Caki2 (cell line): ENCODE results near the gene ZNF329. TPM values are rescaled to one million over a fixed set of nuclear protein-coding genes. Genes with fewer than 3 reads are reported as not detected.

Experiments
- DNase-seq: peaks from one replicate; pipeline ENCODE4 v3.0.0-alpha.2; 2015; ENCODE audit warnings: low read depth
- in situ Hi-C: cut with HindIII; loops from 2 replicates; pipeline ENCODE4 v1.10.0; 2016; ENCODE audit warnings: low sequenced_read_pairs, low pct_unique_long_range_greater_than_20kb, mixed read lengths
- total RNA-seq: library from RNA; depleted of rRNA; stranded (reverse); fragments of >200 nt; shearing (Covaris generic); gene quantifications from 2 replicates; pipeline ENCODE4 v1.2.3, GENCODE V29; 2014; ENCODE audit warnings: low replicate concordance; rRNA removed

Gene ZNF329
- total RNA-seq, 1 experiment from 2014 or later: 18.7 TPM

GRCh38 chr19:58086825-58087710 lies 63.5 kb downstream of the ZNF329 start:
- no peak for DNase-seq
- in situ Hi-C loops: no loop called here

DNA sequence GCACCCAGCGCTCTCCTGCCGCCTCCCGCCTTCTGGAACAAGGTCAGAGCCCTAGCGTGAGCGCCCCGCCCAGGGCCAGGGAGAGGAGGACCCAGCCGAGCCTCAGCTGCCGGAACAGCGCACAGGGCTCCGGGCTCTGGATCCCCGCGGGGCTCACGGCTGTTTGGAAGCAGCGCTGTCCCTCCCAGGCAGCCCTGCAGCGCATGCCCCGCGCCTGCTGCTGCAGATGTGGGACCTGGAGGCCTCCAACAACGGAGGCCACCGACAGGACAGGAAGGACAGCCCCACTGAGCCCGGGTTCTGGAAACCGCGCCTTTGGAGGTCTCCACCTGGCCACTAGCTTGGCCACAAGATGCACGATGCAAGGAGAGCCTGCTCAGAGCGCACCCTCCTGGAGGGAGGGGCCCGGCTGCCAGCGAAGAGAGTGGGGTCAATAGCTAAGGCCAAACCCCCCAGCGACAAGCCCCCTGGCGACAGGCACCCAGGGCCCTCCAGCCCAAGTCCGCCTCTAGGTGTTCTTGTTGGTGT lies 65.2 kb downstream of the ZNF329 start:
- in situ Hi-C loops: no loop called here
- no peak for DNase-seq

DNA sequence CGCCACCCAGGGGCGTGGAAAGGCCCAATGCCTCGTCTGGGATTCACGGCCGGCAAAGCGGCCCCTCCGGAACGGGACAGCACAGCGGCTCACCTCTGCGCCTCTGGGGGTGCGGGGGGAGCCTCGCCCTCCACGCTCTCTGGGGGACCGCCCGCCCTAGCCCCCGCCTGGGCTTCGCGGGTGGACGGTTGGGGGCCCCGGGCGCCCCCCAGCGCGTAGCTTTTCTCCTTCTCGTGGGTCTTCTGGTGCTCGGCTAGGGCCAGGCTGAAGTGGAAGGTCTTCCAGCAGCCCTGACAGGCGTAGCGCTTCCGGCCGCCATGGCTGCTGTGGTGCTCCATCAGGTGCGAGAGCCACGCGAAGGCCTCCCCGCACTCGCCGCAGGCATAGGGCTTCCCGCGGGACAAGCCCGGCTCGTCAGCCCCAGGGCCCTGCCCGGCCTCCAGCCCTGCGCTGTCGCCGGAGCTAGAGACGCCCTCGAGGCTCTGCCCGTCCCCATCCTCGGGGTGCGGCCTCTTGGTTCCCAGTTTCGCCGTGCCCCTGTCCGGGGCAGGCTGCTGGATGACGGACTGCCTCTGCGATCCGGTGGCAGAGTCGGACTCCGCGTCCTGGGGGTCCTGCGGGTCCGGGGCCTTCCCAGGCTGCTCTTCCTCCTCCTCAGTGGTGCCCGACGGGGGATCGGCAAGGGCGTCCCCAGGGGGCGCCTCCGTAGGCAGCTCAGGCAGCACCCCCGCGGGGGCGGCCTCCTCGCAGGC lies 65.8 kb downstream of the ZNF329 start:
- in situ Hi-C loops: no loop called here
- DNase-seq: no peak

- DNase-seq: no peak
- in situ Hi-C loops: no loop called here
These were observed 67.6 kb downstream of the ZNF329 start for GRCh38 chr19:58083021-58083420.

- no peak for DNase-seq
- in situ Hi-C loops: no loop called here
These were observed 70.8 kb downstream of the ZNF329 start for GRCh38 chr19:58079792-58080191.

Other genes starting within 250 kb of the ZNF329 start
- gene ZNF417, start 234.2 kb downstream of the ZNF329 start, total RNA-seq: 7.5 and 13.2 TPM in 2 replicates
- not detected in 2 replicates for gene ZNF418, start 215.4 kb downstream of the ZNF329 start, total RNA-seq
- gene ZNF256, start 203.1 kb downstream of the ZNF329 start, total RNA-seq: 3.2 and 9.1 TPM in 2 replicates
- gene C19orf18, start 176.3 kb downstream of the ZNF329 start, total RNA-seq: not detected in 2 replicates
- 13.0 and 19.5 TPM in 2 replicates for gene ZNF606, start 148.0 kb downstream of the ZNF329 start, total RNA-seq
- gene ZSCAN1, start 116.8 kb downstream of the ZNF329 start, total RNA-seq: 5.0 TPM in 1 of 2 replicates, not detected in the other
- gene ZNF135, start 91.5 kb downstream of the ZNF329 start, total RNA-seq: 2.5 and 7.5 TPM in 2 replicates
- 54.7 and 77.9 TPM in 2 replicates for gene ZSCAN18, start 52.6 kb downstream of the ZNF329 start, total RNA-seq
- gene ZNF274, start 32.3 kb upstream of the ZNF329 start, total RNA-seq: 27.7 and 34.0 TPM in 2 replicates
- 61.6 and 105 TPM in 2 replicates for gene ZNF544, start 78.1 kb upstream of the ZNF329 start, total RNA-seq
- 3.0 and 4.9 TPM in 2 replicates for gene ZNF8, start 128.2 kb upstream of the ZNF329 start, total RNA-seq
- 38.9 and 46.3 TPM in 2 replicates for gene ERVK3-1, start 154.6 kb upstream of the ZNF329 start, total RNA-seq
- gene ZSCAN22, start 176.2 kb upstream of the ZNF329 start, total RNA-seq: 2.1 and 2.3 TPM in 2 replicates
- 1.1 and 1.9 TPM in 2 replicates for gene A1BG, start 202.7 kb upstream of the ZNF329 start, total RNA-seq
- 0.20 and 0.98 TPM in 2 replicates for gene ZNF497, start 212.0 kb upstream of the ZNF329 start, total RNA-seq
- 3.3 and 8.2 TPM in 2 replicates for gene ZNF837, start 230.2 kb upstream of the ZNF329 start, total RNA-seq
- gene RPS5, start 236.5 kb upstream of the ZNF329 start, total RNA-seq: 2,221 and 2,324 TPM in 2 replicates
- not detected in 2 replicates for gene RNF225, start 244.9 kb upstream of the ZNF329 start, total RNA-seq